Measurements from ENCODE around the gene CLDND2. TPM values are rescaled to one million over a fixed set of nuclear protein-coding genes. Genes with fewer than 3 reads are reported as not detected.
"Not testable (repeated sequence)": the region's sequence is repeated elsewhere in the genome, so short reads cannot be mapped to it uniquely, and the experiment has no call there.

CLDND2 gene
- total RNA-seq (1 to 10 TPM in 5 of 9 donors, not detected in 4; 1.4 to 2.8 (median 2.4) TPM), polyA plus RNA-seq (10 to 100 TPM in 1 of 3 donors, 1 to 10 TPM in 1, under 1 TPM in 1; 0.73 to 11.7 (median 5.5) TPM)
- long read RNA-seq, donor 1 = 0 reads
- long read RNA-seq, donor 2 = 0 reads
- long read RNA-seq, donor 3 = 0 reads
- long read RNA-seq, donor 4, partial matches to known transcripts = 4 of 4 reads
- long read RNA-seq, donor 4, other reads (novel, unspliced or antisense) = 0 of 4 reads
- long read RNA-seq, donor 5, partial matches to known transcripts = 10 of 13 reads
- long read RNA-seq, donor 5, other reads (novel, unspliced or antisense) = 3 of 13 reads
- long read RNA-seq, donor 6, partial matches to known transcripts = 1 of 2 reads
- long read RNA-seq, donor 6, other reads (novel, unspliced or antisense) = 1 of 2 reads
- long read RNA-seq, donor 7 = 0 reads
- long read RNA-seq, donor 8 = 0 reads
- long read RNA-seq, donor 9 = 0 reads
- long read RNA-seq, donor 10 = 0 reads

- intact Hi-C loops (cut with DNase I) = no loop called here
- peaks cover 16 to 24% of the 10 kb centered on the region in 2 donors for H3K4me1 ChIP-seq (replicated peaks in 1 of 2)
- no peak for DNase-seq
- no peaks in the 10 kb centered on the region for H3K9me3 ChIP-seq (replicated peaks in 1 of 3)
- H3K4me3 ChIP-seq = peak within 1 kb of the TSS; percentile 44 to 78 (median 59)
- no peaks in the 10 kb centered on the region for H3K36me3 ChIP-seq (replicated peaks in 1 of 2)
- no peak for TF ChIP-seq CTCF (IDR thresholded peaks at IDR 0.05)
- no peak for TF ChIP-seq POLR2A (IDR thresholded peaks at IDR 0.05)
- WGBS, 4 donors = 52 to 73% (median 60%) methylated on average over 11 to 23 of the region's 23 CpGs
- H3K27me3 ChIP-seq = no peaks in the 10 kb centered on the region
- peak within 1 kb of the TSS in 4 of 5 donors; percentile 18 to 95 (median 74) for H3K27ac ChIP-seq
Measured at GRCh38 chr19:51368366-51369282, at the start of gene CLDND2. Gene CLDND2, minus strand, starts transcription at chr19:51369003. Its CDS starts 426 bp downstream, at chr19:51368577.

GRCh38 chr19:51417810-51418157, 49.0 kb upstream of the CLDND2 start:
- TF ChIP-seq CTCF (IDR thresholded peaks at IDR 0.05) (no peak), POLR2A (IDR thresholded peaks at IDR 0.05) (no peak)
- peak overlapping the region in 4 of 5 donors; percentile 7 to 87 (median 34) for H3K27ac ChIP-seq
- H3K9me3 ChIP-seq (replicated peaks in 1 of 3) = no peaks in the 10 kb centered on the region
- no peaks in the 10 kb centered on the region for H3K27me3 ChIP-seq
- no peak for DNase-seq
- no peak overlapping the region for H3K4me3 ChIP-seq
- H3K4me1 ChIP-seq (replicated peaks in 1 of 2) = no peaks in the 10 kb centered on the region
- H3K36me3 ChIP-seq (replicated peaks in 1 of 2) = no peaks in the 10 kb centered on the region
- 60 to 73% (median 68%) methylated on average over 3 of the region's 3 CpGs for WGBS, 4 donors
- intact Hi-C loops (cut with DNase I) = no loop called here

GRCh38 chr19:51417107-51417809, 48.5 kb upstream of the CLDND2 start, which contains the start of gene SIGLEC10:
Gene SIGLEC10, minus strand, starts transcription at chr19:51417642. Its CDS starts 61 bp downstream, at chr19:51417581.
- TF ChIP-seq POLR2A (IDR thresholded peaks at IDR 0.05) (no peak), CTCF (IDR thresholded peaks at IDR 0.05) (no peak)
- Histone ChIP-seq H3K27ac (peak within 1 kb of the TSS in 4 of 5 donors; percentile 7 to 87 (median 34)), H3K27me3 (no peaks in the 10 kb centered on the region), H3K36me3 (replicated peaks in 1 of 2) (no peaks in the 10 kb centered on the region), H3K9me3 (replicated peaks in 1 of 3) (no peaks in the 10 kb centered on the region), H3K4me3 (peak within 1 kb of the TSS in 1 of 4 donors; percentile 15), H3K4me1 (replicated peaks in 1 of 2) (no peaks in the 10 kb centered on the region)
- intact Hi-C loops (cut with DNase I) = no loop called here
- DNase-seq = peak in 5 of 7 donors; percentile 20 to 62 (median 52)
- 51 to 74% (median 61%) methylated on average over 12 to 21 of the region's 21 CpGs for WGBS, 4 donors

GRCh38 chr19:51416422-51416821, 47.6 kb upstream of the CLDND2 start:
- H3K9me3 ChIP-seq (replicated peaks in 1 of 3); H3K4me1 ChIP-seq (replicated peaks in 1 of 2); H3K36me3 ChIP-seq (replicated peaks in 1 of 2); DNase-seq; H3K27me3 ChIP-seq; intact Hi-C loops (cut with DNase I): not testable (repeated sequence)
- Histone ChIP-seq H3K4me3 (peak overlapping the region in 1 of 4 donors; percentile 15), H3K27ac (peak overlapping the region in 1 of 5 donors; percentile 87)
- WGBS, 4 donors = 59 to 80% (median 76%) methylated on average over 3 to 15 of the region's 15 CpGs

All from adrenal gland (tissue), 19 donors.